ENCODE results near the gene FNIP2.

The FNIP2 gene

DNA sequence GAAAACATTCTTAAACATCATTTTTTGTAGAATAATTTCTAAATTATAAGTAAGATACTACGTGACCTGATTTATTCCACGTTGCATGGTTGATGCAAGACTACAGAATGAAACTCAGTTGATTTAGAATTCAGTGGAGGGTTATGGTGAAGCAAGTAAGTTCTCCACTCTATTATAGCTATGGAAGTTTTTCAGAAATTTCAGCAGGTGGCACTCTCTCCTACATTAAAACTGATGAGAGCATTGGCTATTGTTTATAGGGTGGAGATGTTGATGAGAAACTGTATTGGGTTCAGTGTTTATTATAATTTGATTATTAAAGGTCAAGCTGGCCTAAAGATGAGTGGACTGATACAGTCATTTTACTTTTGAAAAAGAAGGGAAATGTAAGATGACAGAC is 88.0 kb downstream of the FNIP2 start:
- peak; percentile 62 for DNase-seq (ENCODE audit: low read depth)
- TF ChIP-seq, protein P1, sequence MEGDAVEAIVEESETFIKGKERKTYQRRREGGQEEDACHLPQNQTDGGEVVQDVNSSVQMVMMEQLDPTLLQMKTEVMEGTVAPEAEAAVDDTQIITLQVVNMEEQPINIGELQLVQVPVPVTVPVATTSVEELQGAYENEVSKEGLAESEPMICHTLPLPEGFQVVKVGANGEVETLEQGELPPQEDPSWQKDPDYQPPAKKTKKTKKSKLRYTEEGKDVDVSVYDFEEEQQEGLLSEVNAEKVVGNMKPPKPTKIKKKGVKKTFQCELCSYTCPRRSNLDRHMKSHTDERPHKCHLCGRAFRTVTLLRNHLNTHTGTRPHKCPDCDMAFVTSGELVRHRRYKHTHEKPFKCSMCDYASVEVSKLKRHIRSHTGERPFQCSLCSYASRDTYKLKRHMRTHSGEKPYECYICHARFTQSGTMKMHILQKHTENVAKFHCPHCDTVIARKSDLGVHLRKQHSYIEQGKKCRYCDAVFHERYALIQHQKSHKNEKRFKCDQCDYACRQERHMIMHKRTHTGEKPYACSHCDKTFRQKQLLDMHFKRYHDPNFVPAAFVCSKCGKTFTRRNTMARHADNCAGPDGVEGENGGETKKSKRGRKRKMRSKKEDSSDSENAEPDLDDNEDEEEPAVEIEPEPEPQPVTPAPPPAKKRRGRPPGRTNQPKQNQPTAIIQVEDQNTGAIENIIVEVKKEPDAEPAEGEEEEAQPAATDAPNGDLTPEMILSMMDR (conservative IDR thresholded peaks at IDR 0.05; ENCODE audit: control insufficient read depth, insufficient read depth, low read depth, low read length): peak; percentile 63
- H3K4me3 ChIP-seq (ENCODE audit: control insufficient read depth, low read depth, low read length): no peak overlapping the region

- TF ChIP-seq, protein P1 (conservative IDR thresholded peaks at IDR 0.05; ENCODE audit: control insufficient read depth, insufficient read depth, low read depth, low read length): no peak
- DNase-seq (ENCODE audit: low read depth): peak; percentile 4
- no peak overlapping the region for H3K4me3 ChIP-seq (ENCODE audit: control insufficient read depth, low read depth, low read length)
These were observed 89.1 kb downstream of the FNIP2 start for GRCh38 chr4:158857951-158858350.

GRCh38 chr4:158858410-158859199 is 89.8 kb downstream of the FNIP2 start:
- peak; percentile 88 for DNase-seq (ENCODE audit: low read depth)
- TF ChIP-seq, protein P1 (conservative IDR thresholded peaks at IDR 0.05; ENCODE audit: control insufficient read depth, insufficient read depth, low read depth, low read length): no peak
- H3K4me3 ChIP-seq (ENCODE audit: control insufficient read depth, low read depth, low read length): no peak overlapping the region

GRCh38 chr4:158859661-158860060 is 90.8 kb downstream of the FNIP2 start:
- no peak overlapping the region for H3K4me3 ChIP-seq (ENCODE audit: control insufficient read depth, low read depth, low read length)
- DNase-seq (ENCODE audit: low read depth): peak; percentile 23
- TF ChIP-seq, protein P1 (conservative IDR thresholded peaks at IDR 0.05; ENCODE audit: control insufficient read depth, insufficient read depth, low read depth, low read length): no peak

GRCh38 chr4:158860856-158861255 is 92.0 kb downstream of the FNIP2 start:
- DNase-seq (ENCODE audit: low read depth): no peak
- H3K4me3 ChIP-seq (ENCODE audit: control insufficient read depth, low read depth, low read length): no peak overlapping the region
- TF ChIP-seq, protein P1 (conservative IDR thresholded peaks at IDR 0.05; ENCODE audit: control insufficient read depth, insufficient read depth, low read depth, low read length): no peak

GRCh38 chr4:158861281-158861680 is 92.5 kb downstream of the FNIP2 start:
- TF ChIP-seq, protein P1 (conservative IDR thresholded peaks at IDR 0.05; ENCODE audit: control insufficient read depth, insufficient read depth, low read depth, low read length): no peak
- no peak for DNase-seq (ENCODE audit: low read depth)
- no peak overlapping the region for H3K4me3 ChIP-seq (ENCODE audit: control insufficient read depth, low read depth, low read length)

Measured in fibroblast of mammary gland (primary cell).